Measurements from ENCODE around the gene LYSMD1. TPM values are rescaled to one million over a fixed set of nuclear protein-coding genes. Genes with fewer than 3 reads are reported as not detected.
A peak's percentile ranks its signal among the peaks of the same experiment; 100 is the strongest.
"Not testable (repeated sequence)": the region's sequence is repeated elsewhere in the genome, so short reads cannot be mapped to it uniquely, and the experiment has no call there.

Gene LYSMD1
- total RNA-seq: 4.9 and 5.4 TPM in 2 replicates

GRCh38 chr1:151165738-151166504 is at the start of gene LYSMD1, which contains the start of gene SCNM1:
Gene LYSMD1, minus strand, starts transcription at chr1:151165902. Its CDS starts 644 bp downstream, at chr1:151165258.
Gene SCNM1, plus strand, starts transcription at chr1:151166144. Its CDS starts 9 bp downstream, at chr1:151166153.
- Mint-ChIP-seq H3K4me3 (peak within 1 kb of the TSS; percentile 92), H3K27me3 (no peaks in the 10 kb centered on the region), H3K36me3 (ENCODE audit: low read depth) (peaks cover 53% of the 10 kb centered on the region), H3K4me1 (peaks cover 37% of the 10 kb centered on the region), H3K27ac (peak within 1 kb of the TSS; percentile 89), H3K9me3 (no peaks in the 10 kb centered on the region)
- intact Hi-C loops (cut with micrococcal nuclease): loop anchor here (1.0 to 10.0 kb wide), 8 partner anchors 10 to 449 kb away; partner anchors contain the start of genes PIP5K1A, PSMD4, SEMA6C and SNX27
- POLR2A ChIA-PET: interaction anchor here (0.6 to 2.5 kb wide), 10 partner anchors 9 to 802 kb away, joined by 3 to 22 read pairs (median 4); partner anchors contain the start of genes MLLT11, PSMD4, RPRD2 and TNFAIP8L2
- no peak for TF ChIP-seq CTCF (IDR thresholded peaks at IDR 0.05)
- peak; percentile 96 for ATAC-seq (ENCODE audit: low read depth)
- peak; percentile 87 for DNase-seq
- CTCF ChIA-PET: interaction anchor here (2.7 kb wide), 1 partner anchor 66 kb away, joined by 8 read pairs; no protein-coding TSS in a partner anchor

- Mint-ChIP-seq H3K27ac (no peak overlapping the region), H3K9me3 (no peaks in the 10 kb centered on the region), H3K36me3 (ENCODE audit: low read depth) (peaks cover 53% of the 10 kb centered on the region), H3K27me3 (no peaks in the 10 kb centered on the region), H3K4me3 (no peak overlapping the region), H3K4me1 (peaks cover 17% of the 10 kb centered on the region)
- DNase-seq (no peak), ATAC-seq (ENCODE audit: low read depth) (no peak)
- ChIA-PET CTCF (no interaction called here), POLR2A (no interaction called here)
- no peak for TF ChIP-seq CTCF (IDR thresholded peaks at IDR 0.05)
- intact Hi-C loops (cut with micrococcal nuclease): no loop called here
Observed at GRCh38 chr1:151213560-151213959, 47.9 kb upstream of the LYSMD1 start.

- no peak for DNase-seq
Observed at GRCh38 chr1:151211972-151212705, 46.4 kb upstream of the LYSMD1 start.

GRCh38 chr1:151210830-151211229 is 45.1 kb upstream of the LYSMD1 start:
- H3K27me3 Mint-ChIP-seq: no peaks in the 10 kb centered on the region
- DNase-seq (no peak), ATAC-seq (ENCODE audit: low read depth) (no peak)
- H3K4me1 Mint-ChIP-seq: peaks cover 11% of the 10 kb centered on the region
- TF ChIP-seq CTCF (IDR thresholded peaks at IDR 0.05): no peak
- intact Hi-C loops (cut with micrococcal nuclease): no loop called here
- POLR2A ChIA-PET: no interaction called here
- CTCF ChIA-PET: no interaction called here
- H3K36me3 Mint-ChIP-seq (ENCODE audit: low read depth): peaks cover 61% of the 10 kb centered on the region
- no peaks in the 10 kb centered on the region for H3K9me3 Mint-ChIP-seq
- no peak overlapping the region for H3K27ac Mint-ChIP-seq
- H3K4me3 Mint-ChIP-seq: no peak overlapping the region

More at GRCh38 chr1:151211972-151212705, 46.4 kb upstream of the LYSMD1 start:
- POLR2A ChIA-PET: interaction anchor here (0.7 kb wide), 1 partner anchor 16 kb away, joined by 3 read pairs; no protein-coding TSS in a partner anchor
- H3K9me3 Mint-ChIP-seq: no peaks in the 10 kb centered on the region
- H3K4me3 Mint-ChIP-seq: no peak overlapping the region
- H3K4me1 Mint-ChIP-seq: peaks cover 16% of the 10 kb centered on the region
- CTCF ChIA-PET: no interaction called here
- no peak for TF ChIP-seq CTCF (IDR thresholded peaks at IDR 0.05)
- H3K36me3 Mint-ChIP-seq (ENCODE audit: low read depth): peaks cover 57% of the 10 kb centered on the region
- H3K27ac Mint-ChIP-seq: no peak overlapping the region
- intact Hi-C loops (cut with micrococcal nuclease): no loop called here
- no peak for ATAC-seq (ENCODE audit: low read depth)
- no peaks in the 10 kb centered on the region for H3K27me3 Mint-ChIP-seq

GRCh38 chr1:151205381-151205965 is 39.8 kb upstream of the LYSMD1 start:
- ATAC-seq (ENCODE audit: low read depth): not testable (repeated sequence)
- POLR2A ChIA-PET: interaction anchor here (0.6 to 1.5 kb wide), 2 partner anchors 9 to 16 kb away, joined by 3 read pairs; partner anchors contain the start of gene VPS72

More at GRCh38 chr1:151205381-151205965, 39.8 kb upstream of the LYSMD1 start:
- H3K27me3 Mint-ChIP-seq; H3K9me3 Mint-ChIP-seq; H3K4me3 Mint-ChIP-seq; intact Hi-C loops (cut with micrococcal nuclease); H3K27ac Mint-ChIP-seq; DNase-seq: not testable (repeated sequence)
- Mint-ChIP-seq H3K4me1 (peaks cover 17% of the 10 kb centered on the region), H3K36me3 (ENCODE audit: low read depth) (peaks cover 50% of the 10 kb centered on the region)
- CTCF ChIA-PET: interaction anchor here (0.9 kb wide), 1 partner anchor 135 kb away, joined by 3 read pairs; the partner anchor contains the start of gene GABPB2
